Endothelial cell of umbilical vein (primary cell): ENCODE results near the gene OPCML. TPM values are rescaled to one million over a fixed set of nuclear protein-coding genes. Genes with fewer than 3 reads are reported as not detected.

Experiments used
- BruUV-seq: library from RNA; stranded (reverse); fragments of 400-500 nt; replicated peaks from 2 replicates; lab custom pipeline; 2021; lab: Mats Ljungman, UMichigan
- CTCF ChIA-PET: fragments of 300-600, 350-600 bp; sonication (Branson Sonifier 250); formaldehyde crosslinking; loops from one replicate; lab custom pipeline; 2021; ENCODE audit warnings: antibody characterized with exemption, inconsistent platforms; lab: Charles Lee
- POLR2A ChIA-PET: fragments of 300-600, 350-600 bp; sonication (Branson Sonifier 250); formaldehyde crosslinking; loops from one replicate; lab custom pipeline; 2021; ENCODE audit warnings: antibody characterized with exemption, inconsistent platforms; lab: Charles Lee
- DNase-seq: peaks from one replicate; pipeline ENCODE4 v3.0.0-alpha.2; 2011; ENCODE audit warnings: low read depth, low spot score
- FAIRE-seq: peaks from 2 replicates; lab custom pipeline; 2011; peaks lifted over from hg19 to GRCh38; lab: Jason Lieb, UNC
- H2AFZ ChIP-seq: 2 replicates; pipeline ENCODE4 v1.6.0; 2012; ENCODE audit warnings: low read depth, low read length, control low read depth, inconsistent platforms
- H3K27ac ChIP-seq: 2 replicates; pipeline ENCODE4 v1.5.1; 2011; ENCODE audit warnings: low read depth, mild to moderate bottlenecking, control low read depth, low read length, moderate library complexity; ENCODE audit not compliant: insufficient read depth
- H3K27me3 ChIP-seq, 2 experiments: 2 replicates each; pipeline versions ENCODE4 v1.6.0 to v1.6.1; 2011; ENCODE audit warnings: low read length in 2 of 2, mixed read lengths in 1 of 2; ENCODE audit not compliant: control insufficient read depth in 2 of 2, insufficient read depth in 2 of 2
- H3K36me3 ChIP-seq, 2 experiments: 2 replicates in 1 of 2; 3 replicates in 1 of 2; pipeline ENCODE4 v1.5.1; 2011; ENCODE audit warnings: low read length in 2 of 2, mild to moderate bottlenecking in 1 of 2, moderate library complexity in 1 of 2; ENCODE audit not compliant: control insufficient read depth in 2 of 2, insufficient read depth in 2 of 2; ENCODE audit errors: extremely low read depth in 1 of 2
- H3K4me1 ChIP-seq: 3 replicates; pipeline ENCODE4 v1.5.1; 2011; ENCODE audit warnings: mild to moderate bottlenecking, low read length; ENCODE audit not compliant: control insufficient read depth, insufficient read depth; ENCODE audit errors: extremely low read depth
- H3K4me2 ChIP-seq: 2 replicates; pipeline ENCODE4 v1.6.1; 2011; ENCODE audit warnings: low read length, control low read depth, mixed read lengths; ENCODE audit not compliant: insufficient read depth
- H3K4me3 ChIP-seq, 3 experiments: fragments of 200-600 bp in 1 of 3; sonication (generic), shearing (Covaris generic) in 1 of 3; replicated peaks in 1 of 3; 2 replicates each; pipeline ENCODE4 v1.5.1; 2011 to 2016; ENCODE audit warnings: control low read depth in 3 of 3, low read length in 3 of 3, mild to moderate bottlenecking in 2 of 3, inconsistent platforms in 1 of 3, low read depth in 1 of 3, moderate library complexity in 1 of 3; ENCODE audit not compliant: insufficient read depth in 1 of 3
- H3K79me2 ChIP-seq: 2 replicates; pipeline ENCODE4 v1.6.0; 2012; ENCODE audit warnings: low read length, inconsistent platforms; ENCODE audit not compliant: control insufficient read depth, insufficient read depth
- H3K9ac ChIP-seq: replicated peaks from 2 replicates; pipeline ENCODE3; 2011; ENCODE audit warnings: low read length, control low read depth; ENCODE audit not compliant: insufficient read depth; ENCODE audit errors: extremely low read depth
- H3K9me1 ChIP-seq: replicated peaks from 3 replicates; pipeline ENCODE4 v1.6.0; 2011; ENCODE audit warnings: mild to moderate bottlenecking, low read length; ENCODE audit not compliant: control insufficient read depth, insufficient read depth; ENCODE audit errors: extremely low read depth
- H3K9me3 ChIP-seq: replicated peaks from 2 replicates; pipeline ENCODE4 v1.5.1; 2012; ENCODE audit warnings: low read length, inconsistent platforms; ENCODE audit not compliant: control insufficient read depth, insufficient read depth
- H4K20me1 ChIP-seq: replicated peaks from 2 replicates; pipeline ENCODE3; 2011; ENCODE audit warnings: mild to moderate bottlenecking, low read length; ENCODE audit not compliant: control insufficient read depth, insufficient read depth; ENCODE audit errors: extremely low read depth
- EZH2 ChIP-seq: IDR thresholded peaks from 2 replicates; pipeline ENCODE4 v1.6.1; 2012; ENCODE audit warnings: borderline replicate concordance, low read depth, mild to moderate bottlenecking, moderate library complexity, low read length, inconsistent platforms; ENCODE audit not compliant: severe bottlenecking
- GATA2 ChIP-seq: IDR thresholded peaks from 2 replicates; pipeline ENCODE4 v1.7.0; 2011; ENCODE audit warnings: low read depth, mild to moderate bottlenecking, moderate library complexity, mixed read lengths, low read length; ENCODE audit not compliant: insufficient read length, insufficient read depth
- MYC ChIP-seq: IDR thresholded peaks from one replicate; pipeline ENCODE4 v1.6.1; 2011; ENCODE audit warnings: mild to moderate bottlenecking, low read depth, low read length
- POLR2A ChIP-seq: IDR thresholded peaks from 2 replicates; pipeline ENCODE4 v1.6.1; 2012; ENCODE audit warnings: low read depth, mild to moderate bottlenecking, control low read depth, low read length
- dilution Hi-C: fragments of 300-500 bp; cut with MboI; formaldehyde crosslinking; loops from one replicate; pipeline ENCODE4 v1.15.0; 2019; ENCODE audit warnings: low sequenced_read_pairs; ENCODE audit not compliant: extremely low pct_ligation_motif_present
- intact Hi-C: fragments of 100-400 bp; cut with micrococcal nuclease; formaldehyde crosslinking; loops from one replicate; pipeline ENCODE4 v1.10.0; 2022
- polyA plus RNA-seq, 4 experiments: library from polyadenylated mRNA; depleted of rRNA in 3 of 4; stranded (reverse) in 3 of 4; unstranded in 1 of 4; fragments of >200 nt; gene quantifications; 2 replicates each; pipeline versions ENCODE4 v1.2.1 to v1.2.3, GENCODE V29; 2011 to 2012; ENCODE audit warnings: missing spikeins in 1 of 4
- total RNA-seq: library from RNA; stranded (reverse); gene quantifications from 2 replicates; pipeline ENCODE4 v1.2.3, GENCODE V29; 2021
- TF ChIP-seq, protein P1 (sequence below), 2 donors: IDR thresholded peaks; 1 replicate in 1 of 2; 2 replicates in 1 of 2; pipeline ENCODE4 v1.5.1; 2011; ENCODE audit warnings: low read length in 2 of 2, mild to moderate bottlenecking in 2 of 2, moderate library complexity in 2 of 2, control low read depth in 1 of 2, inconsistent platforms in 1 of 2, low read depth in 1 of 2; ENCODE audit not compliant: insufficient read depth in 1 of 2; ENCODE audit errors: extremely low read depth in 1 of 2

Gene OPCML
- total and polyA plus RNA-seq, 2 donors (not counting 3 experiments of a cell fraction or from before 2014, with no cell fraction given): not detected

DNA sequence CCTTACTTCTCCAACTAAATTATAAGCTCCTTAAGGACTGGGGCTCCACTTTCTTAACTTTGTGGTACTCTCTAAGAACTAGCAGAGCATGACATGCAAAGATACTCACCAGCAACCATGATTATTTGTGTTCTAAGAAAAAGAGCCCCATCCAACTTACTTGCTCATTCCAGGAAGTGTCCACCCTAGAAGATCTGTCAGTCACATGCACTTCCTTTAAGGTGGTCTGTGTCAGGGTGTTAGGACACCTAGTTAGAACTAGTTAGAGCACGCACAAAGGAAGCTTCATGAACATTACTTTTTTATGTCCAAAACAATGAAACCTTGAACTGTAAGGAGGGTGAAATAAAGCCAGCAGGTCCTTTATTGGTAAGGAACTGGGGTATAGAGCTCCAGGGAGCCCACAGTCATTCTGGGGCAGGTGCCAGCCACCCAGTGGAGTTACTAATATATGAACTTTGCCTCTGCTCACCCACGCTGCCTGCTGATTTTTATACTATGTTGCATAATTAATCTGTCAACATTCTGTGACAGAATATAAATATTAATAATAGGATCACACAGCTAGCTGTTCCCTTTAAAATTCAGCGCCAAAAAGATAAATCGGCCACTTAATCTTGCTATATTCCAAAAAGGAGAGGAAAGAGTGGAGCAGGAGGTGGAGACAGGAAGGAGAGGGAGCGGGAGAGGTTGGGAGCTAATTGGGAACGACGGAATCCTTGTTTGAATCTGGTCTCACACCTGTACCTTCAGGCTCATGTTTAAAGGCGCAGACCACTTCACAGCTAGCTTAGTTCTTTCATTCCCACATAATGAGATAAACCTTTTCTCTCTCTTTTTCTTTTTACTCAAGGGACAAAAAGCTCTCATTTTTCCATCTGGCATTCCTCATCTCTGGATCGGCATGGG, 755.0 kb downstream of the OPCML start:
- Histone ChIP-seq H3K4me1 (no peaks in the 10 kb centered on the region), H2AFZ (no peak overlapping the region), H3K79me2 (no peaks in the 10 kb centered on the region), H3K27me3 (no peaks in the 10 kb centered on the region), H3K9me1 (no peaks in the 10 kb centered on the region), H3K27ac (no peak overlapping the region), H3K36me3 (no peaks in the 10 kb centered on the region), H3K9ac (no peak overlapping the region), H3K9me3 (no peaks in the 10 kb centered on the region), H3K4me2 (no peak overlapping the region), H4K20me1 (no peaks in the 10 kb centered on the region), H3K4me3 (no peak overlapping the region)
- no TSS peak for BruUV-seq
- FAIRE-seq: no peak
- ChIA-PET CTCF (no interaction called here), POLR2A (no interaction called here)
- dilution Hi-C loops (no loop called here), intact Hi-C loops (no loop called here)
- no peak for DNase-seq
- TF ChIP-seq, protein P1, sequence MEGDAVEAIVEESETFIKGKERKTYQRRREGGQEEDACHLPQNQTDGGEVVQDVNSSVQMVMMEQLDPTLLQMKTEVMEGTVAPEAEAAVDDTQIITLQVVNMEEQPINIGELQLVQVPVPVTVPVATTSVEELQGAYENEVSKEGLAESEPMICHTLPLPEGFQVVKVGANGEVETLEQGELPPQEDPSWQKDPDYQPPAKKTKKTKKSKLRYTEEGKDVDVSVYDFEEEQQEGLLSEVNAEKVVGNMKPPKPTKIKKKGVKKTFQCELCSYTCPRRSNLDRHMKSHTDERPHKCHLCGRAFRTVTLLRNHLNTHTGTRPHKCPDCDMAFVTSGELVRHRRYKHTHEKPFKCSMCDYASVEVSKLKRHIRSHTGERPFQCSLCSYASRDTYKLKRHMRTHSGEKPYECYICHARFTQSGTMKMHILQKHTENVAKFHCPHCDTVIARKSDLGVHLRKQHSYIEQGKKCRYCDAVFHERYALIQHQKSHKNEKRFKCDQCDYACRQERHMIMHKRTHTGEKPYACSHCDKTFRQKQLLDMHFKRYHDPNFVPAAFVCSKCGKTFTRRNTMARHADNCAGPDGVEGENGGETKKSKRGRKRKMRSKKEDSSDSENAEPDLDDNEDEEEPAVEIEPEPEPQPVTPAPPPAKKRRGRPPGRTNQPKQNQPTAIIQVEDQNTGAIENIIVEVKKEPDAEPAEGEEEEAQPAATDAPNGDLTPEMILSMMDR (IDR thresholded peaks at IDR 0.05; ENCODE audit: extremely low read depth in 1 of 2, insufficient read depth in 1 of 2, low read depth in 1 of 2, low read length in 2 of 2): no peak
- TF ChIP-seq EZH2 (no peak), GATA2 (no peak), MYC (no peak), POLR2A (no peak)
